ENCODE measurements around the gene ATF6B. TPM values are rescaled to one million over a fixed set of nuclear protein-coding genes. Genes with fewer than 3 reads are reported as not detected.

The ATF6B gene
- polyA plus RNA-seq, 4 donors = 15.4 to 89.5 (median 45.8) TPM

DNA sequence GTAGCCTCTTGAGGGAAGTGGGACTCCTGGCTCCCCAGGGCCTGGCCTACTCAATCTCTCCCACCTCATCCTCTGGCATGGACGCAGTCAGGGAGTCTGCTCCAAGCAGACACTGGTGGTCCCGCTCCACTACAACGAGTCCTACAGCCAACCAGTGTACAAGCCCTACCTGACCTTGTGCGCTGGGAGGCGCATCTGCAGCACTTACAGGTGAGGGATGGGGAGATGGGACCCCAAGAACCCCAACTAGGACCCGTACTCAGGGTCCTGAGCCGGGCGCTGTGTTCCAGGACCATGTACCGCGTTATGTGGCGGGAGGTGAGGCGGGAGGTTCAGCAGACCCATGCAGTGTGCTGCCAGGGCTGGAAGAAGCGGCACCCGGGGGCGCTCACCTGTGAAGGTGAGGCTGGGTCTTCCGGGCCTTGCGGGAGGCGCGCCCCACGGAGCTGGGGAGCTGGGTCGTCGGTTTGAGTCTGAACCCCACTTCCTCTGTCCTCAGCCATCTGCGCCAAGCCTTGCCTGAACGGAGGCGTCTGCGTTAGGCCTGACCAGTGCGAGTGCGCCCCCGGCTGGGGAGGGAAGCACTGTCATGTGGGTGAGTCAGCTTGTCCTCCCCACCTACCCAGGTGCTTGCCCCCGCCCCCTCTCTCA is 38.5 kb upstream of the ATF6B start:
- H3K36me3 ChIP-seq (ENCODE audit: control insufficient read depth in 3 of 3, insufficient read depth in 2 of 3, low read depth in 1 of 3, low read length in 3 of 3) = peaks cover 2 to 92% (median 4%) of the 10 kb centered on the region in 3 donors

DNA sequence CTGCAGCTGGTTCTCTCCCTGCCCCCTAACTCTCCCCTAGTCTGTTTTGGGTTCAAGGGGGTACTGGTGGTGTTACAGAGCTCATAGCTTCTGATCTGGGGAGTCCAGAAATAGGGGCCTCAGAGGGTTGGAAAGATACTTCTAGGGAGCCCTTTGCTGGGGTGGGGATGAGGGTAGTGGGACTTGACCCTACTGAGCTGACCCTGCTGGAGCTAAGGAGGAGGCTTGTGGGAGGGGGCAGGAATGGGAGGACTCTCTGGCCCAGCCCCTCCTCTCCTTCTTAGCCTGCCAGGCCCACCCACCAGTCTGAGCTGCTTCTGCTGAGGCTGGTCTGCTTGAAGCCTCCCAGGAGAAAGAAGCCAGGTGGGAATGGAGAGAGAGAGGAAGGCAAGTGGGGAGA is 36.2 kb upstream of the ATF6B start, which contains the start of gene EGFL8:
TSS of gene EGFL8 (plus strand) at position 301 of the 400 bp plus-strand sequence. CDS start 1,571 bp downstream, outside the sequence.
- H3K4me1 ChIP-seq (ENCODE audit: control insufficient read depth in 3 of 3, insufficient read depth in 2 of 3, low read depth in 1 of 3, low read length in 2 of 3) = peaks cover 0 to 31% (median 0%) of the 10 kb centered on the region in 3 donors
- DNase-seq (no peak), FAIRE-seq (no peak)
- peaks cover 0 to 80% (median 2%) of the 10 kb centered on the region in 3 donors for H3K36me3 ChIP-seq (ENCODE audit: control insufficient read depth in 3 of 3, insufficient read depth in 2 of 3, low read depth in 1 of 3, low read length in 3 of 3)
- no peaks in the 10 kb centered on the region for H3K27me3 ChIP-seq (ENCODE audit: control insufficient read depth in 3 of 3, insufficient read depth in 3 of 3, low read length in 3 of 3)
- no peak within 1 kb of the TSS for H3K27ac ChIP-seq (ENCODE audit: low read depth in 1 of 3, low read length in 2 of 3)
- H3K9me3 ChIP-seq (ENCODE audit: control insufficient read depth in 2 of 2, insufficient read depth in 1 of 2, low read depth in 1 of 2, low read length in 1 of 2) = no peaks in the 10 kb centered on the region
- H3K4me3 ChIP-seq (ENCODE audit: low read depth in 1 of 3, low read length in 3 of 3) = no peak within 1 kb of the TSS

More for the DNA sequence above, 38.5 kb upstream of the ATF6B start:
- no peak for FAIRE-seq
- Histone ChIP-seq H3K27me3 (ENCODE audit: control insufficient read depth in 3 of 3, insufficient read depth in 3 of 3, low read length in 3 of 3) (no peaks in the 10 kb centered on the region), H3K4me1 (ENCODE audit: control insufficient read depth in 3 of 3, insufficient read depth in 2 of 3, low read depth in 1 of 3, low read length in 2 of 3) (peaks cover 0 to 38% (median 0%) of the 10 kb centered on the region in 3 donors), H3K4me3 (ENCODE audit: low read depth in 1 of 3, low read length in 3 of 3) (no peak overlapping the region), H3K27ac (ENCODE audit: low read depth in 1 of 3, low read length in 2 of 3) (peak overlapping the region in 1 of 3 donors; percentile 74), H3K9me3 (ENCODE audit: control insufficient read depth in 2 of 2, insufficient read depth in 1 of 2, low read depth in 1 of 2, low read length in 1 of 2) (no peaks in the 10 kb centered on the region)
- no peak for DNase-seq
- WGBS, 3 donors = 87 to 93% (median 91%) methylated on average over 30 of the region's 30 CpGs

DNA sequence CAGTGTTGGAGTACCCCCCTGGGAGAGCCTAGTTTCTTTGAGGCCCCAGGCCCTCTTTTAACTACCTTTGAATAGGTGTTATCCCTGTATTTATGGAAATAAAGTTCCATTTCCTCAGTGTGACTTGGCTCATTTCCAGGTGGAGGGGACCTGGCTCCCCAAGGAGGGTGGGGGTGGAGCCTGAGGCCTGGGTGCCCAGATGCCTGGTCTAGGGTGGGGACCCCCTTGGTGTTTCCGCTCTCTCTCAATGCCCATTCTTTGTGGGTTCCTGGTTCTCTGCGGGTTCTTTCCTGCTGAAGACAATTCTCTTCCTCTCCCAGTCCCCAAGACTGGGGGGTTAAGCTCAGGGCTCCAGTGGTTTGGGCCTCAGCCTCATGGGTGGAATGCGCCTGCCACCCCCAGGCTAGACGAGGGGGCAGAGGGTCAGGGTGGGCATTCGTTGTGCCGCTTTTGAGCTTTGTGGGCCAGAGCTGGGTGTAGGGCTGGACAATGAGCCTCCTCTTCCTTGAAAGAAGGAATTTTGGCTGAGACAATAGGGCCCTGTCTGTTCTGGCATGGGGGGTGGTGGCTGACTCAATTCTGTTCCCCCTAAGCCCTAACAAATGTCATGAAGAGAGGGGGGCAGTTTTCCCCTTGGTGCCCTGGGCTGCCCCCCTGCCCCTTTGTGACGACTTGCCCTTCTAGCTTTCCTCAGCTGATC is 35.7 kb upstream of the ATF6B start:
- DNase-seq (no peak), FAIRE-seq (no peak)
- Histone ChIP-seq H3K9me3 (ENCODE audit: control insufficient read depth in 2 of 2, insufficient read depth in 1 of 2, low read depth in 1 of 2, low read length in 1 of 2) (no peaks in the 10 kb centered on the region), H3K27ac (ENCODE audit: low read depth in 1 of 3, low read length in 2 of 3) (no peak overlapping the region), H3K36me3 (ENCODE audit: control insufficient read depth in 3 of 3, insufficient read depth in 2 of 3, low read depth in 1 of 3, low read length in 3 of 3) (peaks cover 0 to 77% (median 2%) of the 10 kb centered on the region in 3 donors), H3K27me3 (ENCODE audit: control insufficient read depth in 3 of 3, insufficient read depth in 3 of 3, low read length in 3 of 3) (no peaks in the 10 kb centered on the region), H3K4me1 (ENCODE audit: control insufficient read depth in 3 of 3, insufficient read depth in 2 of 3, low read depth in 1 of 3, low read length in 2 of 3) (peaks cover 0 to 25% (median 0%) of the 10 kb centered on the region in 3 donors), H3K4me3 (ENCODE audit: low read depth in 1 of 3, low read length in 3 of 3) (no peak overlapping the region)
- 84 to 93% (median 90%) methylated on average over 7 of the region's 7 CpGs for WGBS, 3 donors

DNA sequence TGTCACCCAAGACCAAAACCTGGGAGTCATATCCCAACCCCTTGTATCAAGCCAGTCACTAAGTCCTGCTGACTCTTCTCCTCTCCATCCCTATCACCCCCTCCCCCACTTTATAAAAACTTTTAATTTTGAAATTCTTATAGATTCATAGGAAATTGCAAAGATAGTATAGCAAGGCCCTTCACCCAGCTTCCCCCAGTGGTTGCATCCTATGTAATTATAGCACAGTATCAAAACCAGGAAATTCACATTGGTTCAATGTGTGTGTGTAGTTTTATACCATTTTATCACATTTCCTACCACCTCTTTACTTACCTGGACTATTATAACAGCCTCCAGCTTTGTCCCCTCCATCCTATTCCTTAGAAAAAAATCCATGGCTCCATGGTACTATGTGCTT is 30.0 kb upstream of the ATF6B start:
- peaks cover 0 to 54% (median 0%) of the 10 kb centered on the region in 3 donors for H3K36me3 ChIP-seq (ENCODE audit: control insufficient read depth in 3 of 3, insufficient read depth in 2 of 3, low read depth in 1 of 3, low read length in 3 of 3)

DNA sequence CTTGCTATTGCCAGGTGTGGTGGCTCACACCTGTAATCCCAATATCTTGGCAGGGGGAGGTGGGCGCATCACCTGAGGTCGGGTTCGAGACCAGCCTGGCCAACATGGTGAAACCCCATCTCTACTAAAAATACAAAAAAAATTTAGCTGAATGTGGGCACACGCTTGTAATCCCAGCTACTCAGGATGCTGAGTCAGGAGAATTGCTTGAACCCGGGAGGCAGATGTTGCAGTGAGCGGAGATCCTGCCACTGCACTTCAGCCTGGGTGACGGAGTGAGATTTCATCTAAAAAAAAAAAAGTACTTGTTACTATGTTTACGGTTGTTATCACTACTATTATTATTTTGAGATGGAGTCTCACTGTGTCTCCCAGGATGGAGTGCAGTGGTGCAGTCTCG is 28.8 kb upstream of the ATF6B start:
- Histone ChIP-seq H3K4me3 (ENCODE audit: low read depth in 1 of 3, low read length in 3 of 3) (no peak overlapping the region), H3K9me3 (ENCODE audit: control insufficient read depth in 2 of 2, insufficient read depth in 1 of 2, low read depth in 1 of 2, low read length in 1 of 2) (no peaks in the 10 kb centered on the region), H3K27me3 (ENCODE audit: control insufficient read depth in 3 of 3, insufficient read depth in 3 of 3, low read length in 3 of 3) (no peaks in the 10 kb centered on the region), H3K36me3 (ENCODE audit: control insufficient read depth in 3 of 3, insufficient read depth in 2 of 3, low read depth in 1 of 3, low read length in 3 of 3) (peaks cover 0 to 43% (median 0%) of the 10 kb centered on the region in 3 donors), H3K4me1 (ENCODE audit: control insufficient read depth in 3 of 3, insufficient read depth in 2 of 3, low read depth in 1 of 3, low read length in 2 of 3) (peaks cover 0 to 27% (median 4%) of the 10 kb centered on the region in 3 donors), H3K27ac (ENCODE audit: low read depth in 1 of 3, low read length in 2 of 3) (no peak overlapping the region)
- DNase-seq (no peak), FAIRE-seq (no peak)
- WGBS, 3 donors = 86 to 91% (median 90%) methylated on average over 9 of the region's 9 CpGs

More for the DNA sequence above, 30.0 kb upstream of the ATF6B start:
- peaks cover 0 to 15% (median 4%) of the 10 kb centered on the region in 3 donors for H3K4me1 ChIP-seq (ENCODE audit: control insufficient read depth in 3 of 3, insufficient read depth in 2 of 3, low read depth in 1 of 3, low read length in 2 of 3)
- no peak overlapping the region for H3K27ac ChIP-seq (ENCODE audit: low read depth in 1 of 3, low read length in 2 of 3)
- DNase-seq (no peak), FAIRE-seq (no peak)
- no peak overlapping the region for H3K4me3 ChIP-seq (ENCODE audit: low read depth in 1 of 3, low read length in 3 of 3)
- H3K9me3 ChIP-seq (ENCODE audit: control insufficient read depth in 2 of 2, insufficient read depth in 1 of 2, low read depth in 1 of 2, low read length in 1 of 2) = no peaks in the 10 kb centered on the region
- no peaks in the 10 kb centered on the region for H3K27me3 ChIP-seq (ENCODE audit: control insufficient read depth in 3 of 3, insufficient read depth in 3 of 3, low read length in 3 of 3)

DNA sequence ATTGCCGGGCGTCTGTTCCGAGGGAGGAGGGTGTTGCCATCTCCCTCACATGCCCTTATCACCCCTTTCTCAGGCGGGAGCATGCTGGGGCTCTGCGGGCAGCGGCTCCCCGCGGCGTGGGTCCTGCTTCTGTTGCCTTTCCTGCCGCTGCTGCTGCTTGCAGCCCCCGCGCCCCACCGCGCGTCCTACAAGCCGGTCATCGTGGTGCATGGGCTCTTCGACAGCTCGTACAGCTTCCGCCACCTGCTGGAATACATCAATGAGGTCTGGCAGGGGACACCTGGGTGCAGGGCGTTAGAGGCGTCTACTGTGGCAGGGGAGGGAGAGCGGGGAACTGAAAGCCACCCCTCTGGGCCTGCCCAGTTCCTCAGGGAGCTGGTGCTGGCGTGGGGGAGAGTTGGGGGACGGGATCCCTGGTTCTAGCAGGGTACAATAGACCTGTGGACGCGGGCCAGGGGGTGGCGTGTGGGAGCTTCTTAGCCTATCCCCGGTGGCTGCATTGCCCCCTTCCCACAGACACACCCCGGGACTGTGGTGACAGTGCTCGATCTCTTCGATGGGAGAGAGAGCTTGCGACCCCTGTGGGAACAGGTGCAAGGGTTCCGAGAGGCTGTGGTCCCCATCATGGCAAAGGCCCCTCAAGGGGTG is 26.6 kb upstream of the ATF6B start:
- Histone ChIP-seq H3K27ac (ENCODE audit: low read depth in 1 of 3, low read length in 2 of 3) (peak overlapping the region; percentile 58 to 96 (median 91)), H3K9me3 (ENCODE audit: control insufficient read depth in 2 of 2, insufficient read depth in 1 of 2, low read depth in 1 of 2, low read length in 1 of 2) (no peaks in the 10 kb centered on the region), H3K36me3 (ENCODE audit: control insufficient read depth in 3 of 3, insufficient read depth in 2 of 3, low read depth in 1 of 3, low read length in 3 of 3) (peaks cover 0 to 34% (median 0%) of the 10 kb centered on the region in 3 donors), H3K27me3 (ENCODE audit: control insufficient read depth in 3 of 3, insufficient read depth in 3 of 3, low read length in 3 of 3) (peaks cover 0 to 4% (median 2%) of the 10 kb centered on the region in 3 donors), H3K4me1 (ENCODE audit: control insufficient read depth in 3 of 3, insufficient read depth in 2 of 3, low read depth in 1 of 3, low read length in 2 of 3) (peaks cover 0 to 34% (median 4%) of the 10 kb centered on the region in 3 donors), H3K4me3 (ENCODE audit: low read depth in 1 of 3, low read length in 3 of 3) (peak overlapping the region in 2 of 3 donors; percentile 81 to 95)
- FAIRE-seq (no peak), DNase-seq (peak; percentile 84 to 91)
- WGBS, 3 donors = 3 to 4% (median 3%) methylated on average over 27 to 34 of the region's 34 CpGs

DNA sequence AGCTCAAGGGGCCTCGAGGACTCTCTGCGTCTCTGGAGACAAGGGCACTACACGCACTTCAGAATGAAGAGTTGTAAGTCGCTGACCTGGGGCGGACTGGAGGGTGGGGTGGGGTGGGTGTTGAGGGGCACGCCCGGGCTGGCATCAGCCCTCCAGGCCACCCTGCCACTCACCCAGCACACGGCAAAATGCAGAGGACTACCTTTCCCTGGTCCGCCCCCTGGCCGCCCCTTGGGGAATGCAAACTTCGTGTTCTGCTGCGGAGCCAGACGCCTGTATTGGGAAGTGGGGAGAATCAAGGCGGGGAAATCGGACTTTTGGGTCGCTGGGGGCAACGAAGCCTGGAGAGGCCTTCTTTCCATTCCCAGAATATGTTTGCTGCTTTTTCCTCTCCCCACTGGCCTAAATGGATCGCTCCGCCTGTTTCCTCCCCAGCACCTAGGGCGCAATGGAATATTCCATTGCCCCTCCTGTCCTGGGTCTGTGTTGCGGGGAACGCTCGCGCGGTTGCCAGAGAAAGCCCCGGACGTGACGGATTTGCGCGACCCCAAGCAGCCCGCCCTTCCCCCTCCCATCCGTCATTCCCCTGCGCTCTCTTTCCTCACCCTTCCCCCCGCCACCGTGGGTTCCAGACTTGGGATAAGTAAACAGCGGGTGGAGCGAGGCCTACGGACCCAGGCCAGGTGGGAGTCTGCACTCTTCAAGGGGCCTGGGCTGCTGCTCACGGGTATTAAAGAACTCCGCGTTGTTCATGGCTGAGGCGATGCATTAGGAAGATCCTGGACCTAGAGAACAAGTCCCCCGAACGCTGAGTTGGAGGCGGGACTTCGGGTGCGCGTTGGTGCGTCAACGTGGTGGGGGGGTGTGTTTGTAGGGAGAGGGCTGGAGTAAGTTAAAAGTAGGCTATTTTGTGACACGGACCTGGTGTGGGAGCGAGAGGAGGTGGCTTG is 25.8 kb upstream of the ATF6B start, which contains the start of gene PPT2:
TSS of gene PPT2 (plus strand) at position 578 of the 950 bp plus-strand sequence. CDS start 454 bp downstream, outside the sequence.
- FAIRE-seq = no peak
- Histone ChIP-seq H3K4me3 (ENCODE audit: low read depth in 1 of 3, low read length in 3 of 3) (peak within 1 kb of the TSS; percentile 67 to 95 (median 81)), H3K36me3 (ENCODE audit: control insufficient read depth in 3 of 3, insufficient read depth in 2 of 3, low read depth in 1 of 3, low read length in 3 of 3) (peaks cover 0 to 33% (median 0%) of the 10 kb centered on the region in 3 donors), H3K4me1 (ENCODE audit: control insufficient read depth in 3 of 3, insufficient read depth in 2 of 3, low read depth in 1 of 3, low read length in 2 of 3) (peaks cover 0 to 38% (median 4%) of the 10 kb centered on the region in 3 donors), H3K27me3 (ENCODE audit: control insufficient read depth in 3 of 3, insufficient read depth in 3 of 3, low read length in 3 of 3) (peaks cover 0 to 11% (median 2%) of the 10 kb centered on the region in 3 donors), H3K27ac (ENCODE audit: low read depth in 1 of 3, low read length in 2 of 3) (peak within 1 kb of the TSS; percentile 58 to 96 (median 91)), H3K9me3 (ENCODE audit: control insufficient read depth in 2 of 2, insufficient read depth in 1 of 2, low read depth in 1 of 2, low read length in 1 of 2) (no peaks in the 10 kb centered on the region)
- 0 to 4% (median 1%) methylated on average over 52 of the region's 52 CpGs for WGBS, 3 donors
- DNase-seq = peak; percentile 75 to 93

Measured in small intestine (tissue), 7 donors.